NOMO-1 treated with dmso at 0.1 percent for 144 hours (cell line): ENCODE measurements around the gene AGMAT.

ENCODE experiments used
- DNase-seq: peaks from one replicate; lab custom pipeline; 2025; ENCODE audit not compliant: unreplicated experiment; lab: John Stamatoyannopoulos, UW

Gene AGMAT

DNA sequence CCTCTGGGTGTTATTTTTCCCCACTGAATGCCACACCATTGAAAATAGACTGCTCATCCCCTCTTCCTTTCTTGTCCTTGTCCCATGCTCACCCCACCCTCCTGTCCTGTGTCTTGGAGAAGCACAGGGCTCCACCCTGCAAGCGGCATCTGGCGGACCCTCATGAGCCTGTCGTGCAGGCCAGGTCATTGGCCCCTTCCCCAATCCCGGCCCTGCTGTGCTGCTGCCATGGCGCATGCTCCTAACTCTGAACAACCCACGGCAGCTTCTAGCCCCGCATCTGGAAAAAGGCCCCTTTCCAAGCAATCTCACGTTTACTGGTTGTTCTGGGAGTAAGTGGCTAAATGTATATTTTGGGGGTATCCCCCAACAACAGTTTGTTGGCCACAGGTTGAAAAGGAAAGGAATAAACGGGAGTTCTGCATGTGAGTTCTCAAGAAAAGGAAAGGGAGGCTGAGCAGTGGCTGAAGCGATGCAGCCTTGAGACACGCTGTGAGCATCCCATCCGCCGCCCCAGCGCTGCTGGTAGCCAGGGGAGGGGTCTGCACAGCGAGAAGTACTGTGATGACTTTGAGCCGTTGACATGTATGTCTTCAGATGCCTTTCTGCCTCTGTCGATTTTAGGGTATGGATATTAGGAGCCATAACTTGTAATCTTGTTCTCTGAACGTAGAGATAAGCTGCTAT is 16.3 kb downstream of the AGMAT start:
- DNase-seq = no peak

DNA sequence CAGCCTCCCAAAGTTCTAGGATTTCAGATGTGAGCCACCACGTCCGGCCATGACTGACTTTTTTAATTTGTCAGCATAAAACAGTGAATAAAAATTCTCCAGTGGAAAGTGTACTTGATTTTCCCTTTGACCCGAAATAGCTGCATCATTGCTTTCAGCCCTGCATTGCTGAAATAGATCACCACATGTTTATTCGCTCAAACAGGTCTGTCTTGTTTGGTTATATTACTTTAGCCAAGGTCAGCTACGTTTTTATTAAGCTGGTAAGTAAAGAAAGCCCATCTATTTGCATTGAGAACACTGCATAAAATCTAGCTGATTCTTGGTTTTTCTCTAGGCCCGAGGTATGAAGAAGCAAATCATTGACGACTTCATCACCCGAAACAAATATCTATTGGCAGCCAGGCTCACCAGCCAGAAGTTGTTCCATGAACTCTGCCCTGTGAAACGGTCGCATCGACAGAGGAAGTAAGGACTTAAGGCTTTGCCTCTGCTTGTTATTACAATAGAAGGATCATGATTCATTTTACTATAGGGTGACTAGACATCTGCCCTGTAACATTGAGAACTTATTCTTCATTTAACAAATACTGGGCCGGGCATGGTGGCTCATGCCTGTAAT is 25.6 kb downstream of the AGMAT start:
- DNase-seq = no peak

DNA sequence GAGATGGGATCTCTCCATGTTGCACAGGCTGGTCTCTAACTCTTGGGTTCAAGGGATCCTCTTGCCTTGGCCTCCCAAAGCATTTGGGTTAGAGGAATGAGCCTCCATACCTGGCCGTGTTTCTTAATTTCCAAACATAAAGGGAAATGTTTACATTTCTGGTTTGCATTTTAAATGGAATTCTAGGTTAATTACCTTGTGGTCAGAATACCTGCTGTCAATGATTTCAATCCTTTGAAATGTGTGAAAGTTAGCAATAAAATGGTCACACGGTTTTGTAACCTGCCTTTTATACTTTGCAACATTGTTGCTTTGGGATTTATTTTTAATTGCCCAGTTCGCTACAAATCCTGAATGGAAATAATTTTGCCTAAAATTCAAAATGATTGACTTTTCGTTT is 26.3 kb downstream of the AGMAT start:
- no peak for DNase-seq

DNA sequence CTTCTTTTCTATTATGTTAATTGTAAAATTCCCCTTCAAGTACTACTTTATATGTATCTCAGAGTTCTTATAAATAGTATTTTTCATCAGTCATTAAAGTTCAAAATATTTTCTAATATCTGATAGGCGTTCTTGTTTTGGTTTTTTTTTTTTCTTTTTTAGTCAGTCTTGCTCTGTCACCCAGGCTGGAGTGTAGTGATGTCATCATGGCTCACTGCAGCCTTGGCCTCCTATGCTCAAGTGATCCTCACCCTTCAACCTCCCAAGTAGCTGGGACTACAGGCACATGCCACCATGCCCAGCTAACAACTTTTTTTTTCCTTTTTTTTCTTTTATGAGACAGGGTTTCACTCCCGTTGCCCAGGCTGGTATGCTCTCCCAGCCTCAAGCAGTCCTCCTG is 27.3 kb downstream of the AGMAT start:
- DNase-seq = no peak

DNA sequence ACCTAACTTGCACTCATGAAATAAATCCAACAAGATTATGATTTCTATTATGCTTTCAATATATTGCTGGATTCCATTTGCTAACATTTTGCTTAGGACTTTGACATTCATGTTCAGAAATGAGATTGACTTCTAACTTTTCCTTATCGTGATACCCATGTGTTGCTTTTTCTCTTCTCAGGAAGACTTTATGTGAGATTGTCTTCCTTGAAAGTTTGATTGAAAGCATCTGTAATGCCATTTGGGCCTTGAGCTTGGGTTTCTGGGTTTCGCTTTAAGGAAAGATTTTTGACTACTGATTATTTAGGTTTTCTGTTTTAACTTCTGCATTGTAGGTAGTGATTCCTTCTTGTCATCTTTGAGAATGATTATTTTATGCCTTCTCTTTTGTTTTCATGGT is 27.8 kb downstream of the AGMAT start:
- DNase-seq = no peak

DNA sequence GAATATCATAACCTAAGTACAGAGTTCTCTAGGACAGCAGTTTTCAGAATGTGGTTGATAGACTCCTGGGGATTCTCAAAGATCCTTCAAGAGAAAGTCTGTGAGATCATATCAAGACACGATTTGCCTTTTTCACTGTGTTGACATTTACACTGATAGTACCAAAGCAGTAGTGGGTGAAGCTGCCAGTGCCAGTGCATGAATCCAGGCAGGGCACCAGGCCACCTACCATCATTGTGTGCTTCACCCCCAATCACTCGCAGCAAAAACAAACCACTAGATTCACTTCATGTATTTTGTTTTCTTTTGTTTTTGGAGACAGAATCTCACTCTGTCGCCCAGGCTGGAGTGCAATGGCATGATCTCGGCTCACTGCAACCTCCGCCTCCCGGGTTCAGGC is 34.3 kb downstream of the AGMAT start:
- no peak for DNase-seq

DNA sequence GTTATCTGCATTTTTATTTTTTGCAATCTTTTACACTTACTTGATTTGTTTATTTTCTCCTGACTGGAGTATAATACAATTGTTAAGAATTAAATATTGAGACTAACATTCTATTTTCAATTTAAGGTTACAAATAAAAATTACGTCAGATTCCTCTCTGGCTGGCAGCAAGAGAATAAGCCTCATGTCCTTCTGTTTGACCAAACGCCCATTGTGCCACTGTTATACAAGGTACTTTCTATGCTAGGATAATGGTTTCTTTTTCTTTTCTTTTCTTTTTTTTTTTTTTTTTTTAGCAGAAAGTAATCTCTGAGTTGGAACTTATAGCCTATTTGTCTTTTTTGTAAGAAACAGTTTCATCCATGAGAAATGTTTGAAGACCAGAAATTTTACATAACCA is 38.2 kb downstream of the AGMAT start:
- no peak for DNase-seq

DNA sequence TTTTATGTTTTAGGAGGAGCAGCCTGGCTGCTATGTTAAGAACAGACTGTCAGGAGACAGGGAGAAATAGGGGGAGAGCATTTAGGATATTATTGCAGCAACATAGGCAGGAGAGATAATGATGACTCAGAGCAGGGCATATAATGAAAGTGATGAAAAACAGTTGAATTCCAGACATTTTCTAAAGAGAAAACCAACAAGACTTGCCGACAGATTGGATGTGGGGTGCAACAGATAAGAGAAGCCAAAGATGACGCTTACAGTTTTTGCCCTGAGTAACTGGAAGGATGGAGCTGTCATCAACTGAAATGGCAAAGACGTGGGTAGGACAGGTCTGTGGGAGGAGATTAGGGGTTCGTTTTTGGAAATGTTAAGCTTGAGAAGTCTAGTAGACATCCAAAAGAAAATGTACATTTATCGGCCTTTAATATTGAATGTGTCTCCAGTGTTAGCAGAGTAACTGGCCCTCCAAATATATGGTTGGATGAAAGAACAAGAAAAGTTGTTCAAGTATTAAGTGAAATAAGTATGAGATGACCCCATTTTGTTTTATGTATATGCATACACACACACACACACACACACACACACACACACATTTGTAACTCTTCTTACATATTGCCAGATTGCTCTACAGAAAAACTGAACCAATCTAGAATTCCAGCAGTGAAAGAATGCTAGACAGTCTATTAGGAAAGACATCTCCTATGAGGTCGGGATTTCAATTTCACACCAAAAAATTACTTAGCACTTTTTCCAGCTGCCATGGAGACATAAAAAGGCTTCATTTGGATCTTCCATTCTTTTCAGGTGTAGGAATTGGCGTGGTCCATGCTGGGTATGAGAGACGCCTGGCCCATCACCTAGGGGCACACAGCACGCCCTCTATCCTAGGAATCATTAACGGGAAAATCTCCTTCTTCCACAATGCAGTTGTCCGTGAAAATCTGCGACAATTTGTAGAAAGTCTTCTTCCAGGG is 41.0 kb downstream of the AGMAT start:
- no peak for DNase-seq

DNA sequence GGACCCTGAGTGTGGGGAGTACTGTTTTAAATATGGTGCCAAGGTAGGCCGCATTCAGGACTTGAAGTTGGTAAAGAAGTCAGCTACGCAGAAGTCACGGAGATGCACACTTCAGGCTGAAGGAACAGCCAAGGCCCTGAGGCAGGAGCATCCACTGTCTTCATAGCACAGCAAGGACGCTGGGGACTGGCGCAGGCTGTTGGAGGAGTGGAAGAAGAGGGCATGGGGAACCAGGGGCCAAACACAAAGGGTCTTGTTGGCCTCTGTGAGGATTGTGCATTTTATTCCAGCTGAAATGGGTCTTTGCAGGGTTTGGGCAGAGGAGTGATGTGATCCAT is 41.6 kb downstream of the AGMAT start:
- no peak for DNase-seq

DNA sequence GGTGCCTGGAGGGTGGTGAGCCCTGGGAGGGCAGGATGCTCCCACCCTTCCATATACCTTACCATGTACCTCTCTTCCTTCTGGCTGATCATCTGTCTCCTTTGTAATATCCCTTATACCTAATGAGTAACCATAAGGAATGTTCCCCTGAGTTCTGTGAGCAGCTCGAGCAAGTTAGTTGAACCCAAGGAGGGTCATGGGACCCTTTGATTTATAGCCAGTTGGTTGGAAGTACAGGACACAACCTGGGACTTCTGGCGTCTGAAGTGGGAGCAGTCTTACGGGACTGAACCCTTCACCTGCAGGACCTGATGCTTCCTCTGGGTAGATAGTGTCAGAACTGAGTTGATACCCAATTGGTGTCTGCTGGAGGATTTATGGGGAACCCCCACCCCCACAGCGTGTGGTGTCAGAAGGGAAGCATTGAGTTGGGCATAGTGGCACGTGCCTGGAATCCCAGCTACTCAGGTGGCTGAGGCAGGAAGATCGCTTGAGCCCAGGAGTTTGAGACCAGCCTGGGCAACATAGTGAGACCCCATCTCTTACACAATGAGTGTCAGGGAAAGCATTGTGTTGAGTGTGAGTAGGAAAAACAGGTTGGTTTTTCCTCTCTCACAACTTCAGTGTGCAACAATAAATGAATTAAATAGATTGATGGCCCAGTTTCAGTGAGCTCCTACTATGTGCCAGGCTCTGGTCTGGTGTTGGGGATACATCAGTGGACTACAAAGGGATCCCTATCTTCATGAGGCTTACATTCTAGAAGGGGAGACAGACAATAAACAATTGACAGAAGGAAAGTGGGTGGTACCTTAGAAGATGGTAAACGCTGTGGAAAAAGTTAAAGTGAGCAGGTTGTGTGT is 42.2 kb downstream of the AGMAT start:
- DNase-seq = no peak

DNA sequence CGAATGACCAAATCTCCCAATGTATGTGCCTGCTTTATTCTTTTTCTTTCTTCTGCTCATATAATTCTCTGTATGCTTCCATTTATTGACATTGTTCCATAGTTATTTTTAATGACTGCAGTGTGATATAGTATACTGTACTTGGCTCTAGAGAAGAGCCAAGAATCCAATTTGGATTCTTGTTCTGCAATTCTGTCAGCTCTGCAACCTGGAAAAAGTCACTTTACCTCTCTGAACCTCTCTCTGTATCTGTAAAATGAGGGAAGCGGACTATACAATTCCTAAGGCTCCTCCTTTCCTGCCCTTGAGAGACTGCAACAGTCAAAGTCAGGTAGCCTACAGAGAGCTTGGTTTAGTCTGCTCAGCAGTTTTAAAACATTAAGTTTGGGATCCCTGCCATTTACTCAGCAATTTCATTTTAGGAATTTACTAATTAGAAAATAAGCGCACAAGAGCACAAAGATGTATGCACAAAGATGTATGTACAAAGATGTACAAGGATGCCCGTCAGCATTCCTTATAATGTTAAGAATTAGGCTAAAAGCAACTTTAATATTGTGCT is 43.5 kb downstream of the AGMAT start:
- no peak for DNase-seq

DNA sequence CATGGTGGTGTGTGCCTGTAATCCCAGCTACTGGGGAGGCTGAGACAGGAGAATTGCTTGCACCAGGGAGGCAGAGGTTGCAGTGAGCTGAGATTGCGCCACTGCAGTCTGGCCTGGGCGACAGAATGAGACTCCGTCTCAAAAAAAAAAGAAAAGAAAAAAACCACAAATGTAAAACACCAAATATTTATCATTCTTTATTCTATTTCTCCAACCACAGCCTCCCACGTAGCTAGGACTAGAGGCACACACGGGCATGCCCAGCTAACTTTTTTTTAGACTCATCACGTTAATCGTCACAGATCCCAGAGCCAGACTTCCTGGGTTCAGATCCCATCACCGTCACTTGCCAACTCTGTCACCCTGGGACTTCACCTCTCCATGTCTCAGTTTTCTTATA is 44.7 kb downstream of the AGMAT start:
- no peak for DNase-seq

DNA sequence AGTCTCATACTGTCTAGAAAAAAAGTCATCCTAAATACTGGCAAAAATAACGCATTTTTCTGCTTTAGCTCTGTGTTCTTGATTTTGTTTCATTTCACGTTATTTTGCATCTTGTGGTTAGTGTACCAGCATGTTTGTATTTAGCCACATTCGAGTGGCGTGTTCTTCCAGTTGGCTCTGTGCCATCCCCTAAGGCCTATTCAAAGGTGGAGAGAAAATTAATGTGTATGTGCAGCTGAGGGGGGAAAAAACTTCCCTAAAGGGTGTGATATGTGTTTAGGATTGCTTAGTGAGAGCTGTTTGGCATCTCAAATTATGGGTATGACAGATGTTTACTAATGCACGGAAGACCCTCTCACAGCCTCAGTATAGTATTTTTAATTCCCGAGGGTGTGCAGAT is 46.1 kb downstream of the AGMAT start:
- DNase-seq = no peak

DNA sequence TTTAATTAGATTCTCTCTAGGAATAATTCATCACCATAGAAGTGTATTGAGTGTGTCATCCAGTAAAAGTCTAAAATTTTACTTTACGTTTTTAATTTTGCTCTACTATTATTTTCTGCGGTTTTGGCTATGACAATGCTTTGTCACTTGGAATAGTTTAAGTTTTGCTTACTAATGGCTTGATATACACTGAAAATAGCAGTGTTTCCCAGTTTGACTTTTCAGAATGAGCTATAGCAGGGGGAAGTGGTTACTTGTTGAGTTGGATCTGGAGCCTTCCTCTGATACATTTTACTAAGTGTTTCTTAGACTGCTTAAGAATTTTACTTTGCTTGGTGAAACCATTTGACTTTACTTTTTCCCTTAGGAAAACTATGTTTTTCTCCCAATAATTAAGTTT is 53.2 kb downstream of the AGMAT start:
- no peak for DNase-seq

DNA sequence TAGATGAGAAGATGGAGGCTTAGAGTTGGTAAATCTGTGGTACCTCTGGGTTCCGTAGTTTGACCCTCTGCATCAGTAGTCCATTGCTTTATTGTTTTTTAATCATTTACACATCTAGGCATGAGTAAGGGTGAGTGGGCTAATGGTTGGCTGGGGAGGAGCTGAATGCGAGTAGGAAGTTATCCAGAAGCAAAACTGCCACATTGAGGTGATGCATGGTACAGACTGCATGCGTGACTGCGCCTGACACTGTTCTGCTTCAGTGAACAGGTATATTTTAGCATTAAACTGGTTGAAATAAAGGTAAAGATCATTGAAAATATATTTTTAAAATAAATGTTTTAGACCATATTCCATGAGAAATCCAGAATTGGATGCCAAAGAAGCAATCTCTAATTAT is 53.8 kb downstream of the AGMAT start:
- no peak for DNase-seq

DNA sequence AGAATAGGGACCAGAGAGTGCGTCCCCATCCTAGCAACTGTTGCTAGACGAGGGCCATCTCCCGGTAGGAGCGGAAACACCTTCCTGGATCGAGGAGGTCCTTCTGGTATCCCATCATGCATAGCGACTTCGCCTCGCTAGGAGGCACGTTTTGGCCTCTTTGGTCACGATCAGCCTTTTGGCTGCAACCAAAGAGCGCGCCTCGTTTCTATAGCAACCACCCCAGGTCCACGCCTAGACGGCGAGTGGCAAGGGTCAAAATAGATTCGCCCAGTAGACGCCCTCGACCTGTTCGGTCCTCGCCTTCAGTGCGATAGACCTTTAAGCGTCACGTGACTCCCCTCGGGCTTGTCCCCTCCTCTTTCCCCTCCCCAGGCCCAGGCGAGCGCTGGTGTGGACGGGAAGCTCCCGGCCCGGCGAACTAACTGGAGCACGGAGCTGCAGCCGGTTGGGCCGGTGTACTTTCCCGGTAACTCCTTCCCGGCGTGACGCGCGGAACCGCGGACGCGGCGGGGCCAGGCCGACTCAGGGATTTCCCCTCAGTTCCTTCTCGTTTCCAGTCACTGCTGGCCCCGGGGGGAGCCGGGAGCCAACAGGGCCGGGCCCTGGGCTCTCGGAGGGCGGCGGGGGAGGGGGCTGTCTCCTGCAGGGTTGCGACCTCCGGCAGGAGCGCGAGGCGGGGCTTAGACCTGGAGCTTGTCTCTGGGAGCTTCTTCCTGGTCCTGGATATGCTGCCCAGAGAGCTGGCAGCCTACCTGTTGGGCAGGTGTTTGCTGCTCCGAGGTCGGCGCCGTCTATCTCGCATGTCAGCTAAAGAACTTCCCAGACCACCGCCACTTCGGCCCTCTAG is 58.1 kb downstream of the AGMAT start, which contains the start of gene DNAJC16:
TSS of gene DNAJC16 (plus strand) at position 359 of the 850 bp plus-strand sequence. CDS start 2,258 bp downstream, outside the sequence.
- peak; percentile 97 for DNase-seq

DNA sequence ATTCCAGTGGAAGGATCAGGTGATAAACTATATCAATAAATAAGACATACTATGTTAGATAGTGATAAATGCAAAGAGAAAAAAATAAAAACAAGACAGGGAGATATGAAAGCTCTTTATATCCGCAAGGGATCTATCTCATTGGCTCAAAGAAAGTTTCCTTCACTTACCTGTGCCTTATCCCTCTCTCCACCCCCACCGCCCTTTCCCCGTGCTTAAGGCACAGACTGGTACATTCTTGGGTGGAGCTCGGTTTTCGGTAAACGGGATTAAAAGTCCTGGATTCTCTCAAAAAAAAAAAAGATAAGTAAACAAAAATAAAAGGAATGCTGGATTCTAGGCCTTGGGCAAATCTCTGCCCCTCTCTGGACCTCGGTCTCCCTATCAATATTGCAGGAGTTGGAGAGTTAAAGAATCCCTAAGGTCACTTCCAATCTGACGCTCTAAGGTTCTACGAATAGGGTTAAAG is 58.8 kb downstream of the AGMAT start:
- no peak for DNase-seq

DNA sequence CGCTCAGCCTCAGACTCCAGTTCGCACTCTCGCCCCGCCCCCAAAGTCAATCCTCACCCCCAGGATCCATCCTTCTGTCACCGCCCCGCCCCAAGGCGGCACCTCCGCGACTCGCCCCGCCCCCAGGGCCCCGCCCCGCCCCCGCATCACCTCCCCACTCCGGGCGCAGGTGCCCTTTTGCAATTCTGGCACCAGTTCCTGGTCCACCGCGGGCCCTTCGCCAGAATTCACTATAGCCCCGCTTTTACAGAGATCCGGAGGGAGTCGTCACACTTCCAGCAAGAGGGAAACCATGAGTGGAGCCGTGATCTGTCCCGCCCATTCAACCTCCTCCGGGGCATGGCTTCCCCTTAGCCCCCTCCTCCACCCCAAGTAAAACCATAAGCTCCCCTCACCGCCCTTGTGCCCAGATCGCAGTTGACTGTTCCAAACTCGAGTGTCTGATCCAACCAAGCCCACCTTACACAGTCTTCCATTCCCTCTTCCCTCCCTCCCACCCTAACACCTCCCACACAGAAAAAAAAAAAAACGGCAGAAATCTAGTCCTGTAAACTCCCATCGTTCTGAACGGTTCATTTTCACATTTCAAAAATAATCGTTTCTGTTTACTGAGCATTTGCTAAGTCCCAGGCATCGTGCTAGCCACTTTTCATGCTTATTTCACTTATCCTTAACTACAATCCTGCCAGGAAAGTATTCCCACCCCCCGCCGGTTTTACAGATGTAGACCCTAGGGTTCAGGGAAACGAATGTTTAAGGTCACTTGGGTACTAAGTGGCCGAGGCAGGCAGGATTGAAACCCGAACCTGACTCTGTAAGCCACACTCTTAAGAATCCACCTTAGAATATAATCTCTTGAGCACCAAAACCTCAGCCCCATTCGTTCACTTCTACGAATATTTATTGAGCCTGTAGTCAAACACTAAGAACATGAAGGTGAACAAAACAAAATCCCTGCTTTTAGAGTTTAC is 59.5 kb downstream of the AGMAT start:
- no peak for DNase-seq
